Neuron (in vitro differentiated cells): Measurements from ENCODE around the gene ANKRD39.

ENCODE experiments used
- H2AFZ ChIP-seq: one replicate; pipeline ENCODE4 v1.6.1; 2013; ENCODE audit warnings: low read depth, mild to moderate bottlenecking, inconsistent platforms, low read length, moderate library complexity
- H3K27me3 ChIP-seq: one replicate; pipeline ENCODE4 v1.6.1; 2013; ENCODE audit warnings: low read length; ENCODE audit not compliant: insufficient read depth
- H3K36me3 ChIP-seq: one replicate; pipeline ENCODE4 v1.6.1; 2013; ENCODE audit warnings: low read length; ENCODE audit not compliant: insufficient read depth
- H3K4me1 ChIP-seq: one replicate; pipeline ENCODE4 v1.6.1; 2013; ENCODE audit warnings: low read length; ENCODE audit not compliant: insufficient read depth
- H3K4me3 ChIP-seq: 2 replicates; pipeline ENCODE4 v1.5.1; 2013; ENCODE audit warnings: mild to moderate bottlenecking, low read length, moderate library complexity
- H3K9me3 ChIP-seq: one replicate; pipeline ENCODE4 v1.6.1; 2013; ENCODE audit warnings: low read length

Gene ANKRD39

DNA sequence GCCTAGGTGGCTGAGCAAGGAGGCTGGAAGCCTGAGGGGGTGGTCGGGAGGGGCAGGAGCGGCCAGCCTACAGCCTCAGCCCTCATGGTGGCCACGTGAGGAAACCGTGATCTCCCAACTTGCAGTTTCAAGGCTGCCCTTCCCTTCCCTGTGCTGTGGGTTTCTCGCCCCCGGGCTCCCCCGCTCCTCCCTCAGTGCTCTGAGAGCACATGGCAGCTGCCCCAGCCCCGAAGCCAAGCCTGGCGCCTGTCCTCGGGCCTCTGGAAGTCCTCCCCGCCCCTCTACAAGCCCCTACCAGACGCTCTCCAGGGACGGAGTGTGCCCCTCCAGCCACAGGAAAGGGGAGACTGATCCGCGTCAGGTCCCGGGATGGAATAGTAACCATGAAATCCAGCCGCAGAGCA is 13.4 kb downstream of the ANKRD39 start:
- Histone ChIP-seq H3K27me3 (no peaks in the 10 kb centered on the region), H3K9me3 (no peaks in the 10 kb centered on the region), H3K36me3 (peaks cover 24% of the 10 kb centered on the region), H3K4me1 (peaks cover 8% of the 10 kb centered on the region), H3K4me3 (no peak overlapping the region), H2AFZ (no peak overlapping the region)

- H3K4me3 ChIP-seq: no peak within 1 kb of the TSS
- peaks cover 28% of the 10 kb centered on the region for H3K36me3 ChIP-seq
- H2AFZ ChIP-seq: no peak within 1 kb of the TSS
- no peaks in the 10 kb centered on the region for H3K9me3 ChIP-seq
- no peaks in the 10 kb centered on the region for H3K27me3 ChIP-seq
- peaks cover 6% of the 10 kb centered on the region for H3K4me1 ChIP-seq
Measured at GRCh38 chr2:96843538-96844268, 14.1 kb downstream of the ANKRD39 start, which contains the start of gene ANKRD23. TSS of gene ANKRD23 (minus strand) at chr2:96844021. CDS start at chr2:96843992, 29 bp downstream.

- H3K4me1 ChIP-seq: no peaks in the 10 kb centered on the region
Measured at GRCh38 chr2:96842600-96842999, 15.2 kb downstream of the ANKRD39 start.

DNA sequence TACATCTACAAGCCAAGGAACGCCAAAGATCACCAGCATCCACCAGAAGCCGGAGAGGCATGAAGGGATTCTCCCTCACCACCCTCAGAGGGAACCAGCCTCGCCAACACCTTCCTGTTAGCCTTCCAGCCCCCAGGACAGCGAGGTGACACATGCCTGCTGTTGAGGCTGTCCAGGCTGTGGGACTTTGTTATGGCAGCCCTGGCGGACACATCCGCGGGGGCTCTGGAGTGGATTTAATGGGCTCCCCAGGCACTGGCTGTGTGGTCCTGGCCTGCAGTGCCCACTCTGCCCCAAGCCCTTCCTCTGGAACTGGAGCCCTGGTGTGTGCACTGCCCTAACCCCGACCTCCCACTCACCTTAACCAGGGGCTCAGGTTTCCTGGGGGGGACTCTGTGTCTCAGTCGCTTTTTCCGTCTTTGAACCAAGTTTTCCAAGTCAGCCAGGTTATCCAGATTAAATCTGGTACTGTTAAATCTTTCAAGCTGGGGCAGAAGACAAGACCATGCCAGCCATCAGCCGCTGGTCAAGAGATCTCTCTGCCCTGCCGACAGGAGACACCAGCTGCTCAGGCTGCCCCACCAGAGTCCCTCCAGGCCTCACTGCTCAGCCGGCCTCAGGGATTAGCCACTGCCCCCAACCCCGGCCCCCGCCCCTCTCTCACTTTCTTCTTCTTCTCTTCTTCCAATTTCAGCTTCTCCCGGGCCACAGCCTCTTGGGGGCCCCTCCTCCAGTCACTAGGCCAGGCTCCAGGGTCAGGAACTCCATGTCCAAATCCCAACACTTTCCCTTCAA is 15.9 kb downstream of the ANKRD39 start:
- Histone ChIP-seq H3K27me3 (no peaks in the 10 kb centered on the region), H3K4me1 (no peaks in the 10 kb centered on the region), H2AFZ (no peak overlapping the region), H3K4me3 (no peak overlapping the region), H3K36me3 (peaks cover 30% of the 10 kb centered on the region), H3K9me3 (no peaks in the 10 kb centered on the region)

More at GRCh38 chr2:96842600-96842999, 15.2 kb downstream of the ANKRD39 start:
- Histone ChIP-seq H3K4me3 (no peak overlapping the region), H2AFZ (no peak overlapping the region), H3K36me3 (peaks cover 31% of the 10 kb centered on the region), H3K27me3 (no peaks in the 10 kb centered on the region), H3K9me3 (no peaks in the 10 kb centered on the region)

DNA sequence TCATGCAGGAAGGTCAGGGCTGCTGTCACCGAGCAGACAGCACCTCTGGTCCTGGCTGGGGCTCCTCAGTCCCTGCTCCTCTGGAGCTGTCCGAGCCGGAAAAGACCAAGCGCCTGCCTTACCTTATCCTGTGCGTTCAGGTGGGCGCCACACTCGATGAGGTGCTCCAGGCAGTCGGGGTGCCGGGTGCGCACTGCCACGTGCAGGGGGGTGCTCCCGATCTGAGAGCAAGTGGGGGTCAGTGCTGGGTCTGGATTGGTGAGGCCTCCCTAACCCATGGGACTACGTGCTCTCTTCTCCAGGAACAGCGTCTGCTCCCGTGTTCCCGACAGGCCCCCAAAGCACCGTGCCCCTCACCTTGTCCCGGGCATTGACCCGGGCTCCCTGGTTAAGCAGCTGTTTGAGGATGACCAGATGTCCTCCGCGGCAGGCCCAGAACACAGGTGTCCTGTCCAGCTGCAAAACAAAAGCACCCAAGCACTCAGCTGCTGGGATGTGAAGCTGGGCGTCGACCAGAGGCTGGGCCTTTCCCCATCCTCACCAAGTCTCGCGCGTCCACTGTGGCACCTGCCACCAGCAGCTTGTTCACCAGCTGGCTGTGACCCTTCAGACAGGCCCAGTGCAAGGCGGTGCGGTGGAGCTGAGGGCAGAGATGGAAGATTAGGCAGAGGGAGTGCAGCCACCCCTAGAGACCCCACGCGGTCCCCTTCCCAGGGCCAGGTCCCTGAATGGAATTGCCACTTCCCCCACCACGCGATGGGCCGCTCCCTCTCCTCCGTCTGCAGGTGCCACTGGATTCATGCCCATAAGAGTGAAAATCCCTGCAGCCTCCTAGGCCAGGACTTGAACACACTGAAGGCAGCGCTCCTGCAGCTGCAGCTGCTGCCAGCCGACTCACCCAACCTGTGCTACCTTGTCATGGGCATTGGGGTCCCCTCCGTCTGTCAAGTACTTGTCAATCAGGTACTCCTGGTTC is 17.7 kb downstream of the ANKRD39 start:
- Histone ChIP-seq H3K4me1 (no peaks in the 10 kb centered on the region), H3K4me3 (no peak overlapping the region), H2AFZ (no peak overlapping the region), H3K9me3 (no peaks in the 10 kb centered on the region), H3K27me3 (no peaks in the 10 kb centered on the region), H3K36me3 (peaks cover 29% of the 10 kb centered on the region)

DNA sequence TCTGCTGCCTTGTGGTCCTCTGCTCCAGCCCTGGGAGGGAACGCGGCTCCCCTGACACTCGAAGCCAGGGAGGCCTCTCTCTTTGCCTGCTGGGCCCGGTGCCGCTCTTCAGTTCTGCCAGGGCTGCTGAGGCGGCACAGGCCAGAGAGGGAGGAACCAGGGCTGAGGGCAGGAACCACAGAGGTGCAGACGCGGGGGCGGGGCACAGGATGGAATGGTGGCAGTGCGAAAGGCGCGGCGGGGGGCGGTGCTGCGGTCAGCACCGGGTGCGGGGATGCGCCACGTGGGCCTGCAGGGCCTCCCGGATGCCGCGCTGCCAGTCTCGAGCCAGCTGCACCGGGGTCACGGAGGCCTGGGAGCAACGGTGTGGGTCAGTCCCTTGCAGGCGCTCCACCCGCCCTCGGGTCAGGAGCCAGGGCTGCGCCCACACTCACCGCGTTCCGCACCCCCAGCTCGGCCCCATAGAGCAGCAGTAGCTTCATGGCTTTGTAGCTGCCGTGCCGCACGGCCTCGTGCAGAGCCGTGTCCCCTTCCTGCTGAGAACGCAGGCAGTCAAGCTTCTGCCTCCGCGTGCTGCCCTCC is 18.4 kb downstream of the ANKRD39 start:
- no peak overlapping the region for H3K4me3 ChIP-seq
- no peaks in the 10 kb centered on the region for H3K27me3 ChIP-seq
- H2AFZ ChIP-seq: no peak overlapping the region
- peaks cover 36% of the 10 kb centered on the region for H3K36me3 ChIP-seq
- H3K9me3 ChIP-seq: no peaks in the 10 kb centered on the region
- no peaks in the 10 kb centered on the region for H3K4me1 ChIP-seq

GRCh38 chr2:96838345-96839292 is 19.2 kb downstream of the ANKRD39 start:
- Histone ChIP-seq H3K9me3 (no peaks in the 10 kb centered on the region), H3K27me3 (no peaks in the 10 kb centered on the region), H3K4me1 (peaks cover under 1% of the 10 kb centered on the region), H2AFZ (no peak overlapping the region), H3K4me3 (no peak overlapping the region), H3K36me3 (peaks cover 37% of the 10 kb centered on the region)

- Histone ChIP-seq H2AFZ (no peak overlapping the region), H3K36me3 (peaks cover 47% of the 10 kb centered on the region), H3K4me3 (no peak overlapping the region)
Measured at GRCh38 chr2:96837575-96837974, 20.2 kb downstream of the ANKRD39 start.

GRCh38 chr2:96835830-96836229 is 22.0 kb downstream of the ANKRD39 start:
- H3K9me3 ChIP-seq: no peaks in the 10 kb centered on the region
- no peak overlapping the region for H2AFZ ChIP-seq
- peaks cover 61% of the 10 kb centered on the region for H3K36me3 ChIP-seq
- no peaks in the 10 kb centered on the region for H3K27me3 ChIP-seq
- no peak overlapping the region for H3K4me3 ChIP-seq
- peaks cover 12% of the 10 kb centered on the region for H3K4me1 ChIP-seq

More at GRCh38 chr2:96837575-96837974, 20.2 kb downstream of the ANKRD39 start:
- no peaks in the 10 kb centered on the region for H3K9me3 ChIP-seq
- peaks cover 11% of the 10 kb centered on the region for H3K4me1 ChIP-seq
- H3K27me3 ChIP-seq: no peaks in the 10 kb centered on the region

GRCh38 chr2:96832754-96833507 is 24.9 kb downstream of the ANKRD39 start:
- H3K4me1 ChIP-seq: peaks cover 12% of the 10 kb centered on the region
- H3K9me3 ChIP-seq: no peaks in the 10 kb centered on the region
- peaks cover 65% of the 10 kb centered on the region for H3K36me3 ChIP-seq
- no peak overlapping the region for H2AFZ ChIP-seq
- H3K27me3 ChIP-seq: no peaks in the 10 kb centered on the region
- no peak overlapping the region for H3K4me3 ChIP-seq

- Histone ChIP-seq H3K36me3 (peaks cover 68% of the 10 kb centered on the region), H3K9me3 (no peaks in the 10 kb centered on the region)
Measured at GRCh38 chr2:96832408-96832753, 25.4 kb downstream of the ANKRD39 start.

More at GRCh38 chr2:96832408-96832753, 25.4 kb downstream of the ANKRD39 start:
- no peak overlapping the region for H2AFZ ChIP-seq
- no peak overlapping the region for H3K4me3 ChIP-seq
- H3K4me1 ChIP-seq: peaks cover 12% of the 10 kb centered on the region
- no peaks in the 10 kb centered on the region for H3K27me3 ChIP-seq
